Thyroid gland (tissue), 4 donors: ENCODE data around the gene FBXL19. TPM values are rescaled to one million over a fixed set of nuclear protein-coding genes. Genes with fewer than 3 reads are reported as not detected.

Experiments used
- DNase-seq, 2 donors: peaks; one replicate each; pipeline ENCODE4 v3.0.0-alpha.2; 2019
- H3K27ac ChIP-seq, 3 donors: fragments of 200-600 bp; sonication (generic); 1 replicate in 2 of 3; 2 replicates in 1 of 3; pipeline ENCODE4 v1.5.1; 2016 to 2019; ENCODE audit warnings: mild to moderate bottlenecking in 1 of 3, moderate library complexity in 1 of 3
- H3K27me3 ChIP-seq: fragments of 200-600 bp; sonication (generic); one replicate; pipeline ENCODE4 v1.5.1; 2019
- H3K36me3 ChIP-seq, 2 donors: fragments of 200-600 bp; sonication (generic); one replicate each; pipeline ENCODE4 v1.5.1; 2016 to 2019
- H3K4me1 ChIP-seq, 2 donors: fragments of 200-600 bp; sonication (generic); one replicate each; pipeline ENCODE4 v1.5.1; 2017 to 2019
- H3K4me3 ChIP-seq, 3 donors: fragments of 200-600 bp; sonication (generic); replicated peaks in 1 of 3; 1 replicate in 2 of 3; 2 replicates in 1 of 3; pipeline ENCODE4 v1.5.1; 2016; ENCODE audit warnings: mild to moderate bottlenecking in 1 of 3
- H3K9me3 ChIP-seq: fragments of 200-600 bp; sonication (generic); one replicate; pipeline ENCODE4 v1.5.1; 2017
- POLR2A ChIP-seq, 2 donors: fragments of 450-650 bp; IDR thresholded peaks; one replicate each; pipeline ENCODE4 v1.6.1; 2017; ENCODE audit warnings: antibody characterized with exemption in 2 of 2, mild to moderate bottlenecking in 2 of 2, moderate library complexity in 1 of 2
- WGBS, 2 donors: methylation state at CpG; one replicate each; pipeline ENCODE4 v1.1.5; 2017; 5-methylcytosine and 5-hydroxymethylcytosine counted together
- intact Hi-C: fragments of 100-400 bp; cut with DNase I; formaldehyde crosslinking; loops from one replicate; pipeline ENCODE4 v1.15.1; 2023
- total RNA-seq, 4 donors: library from RNA; depleted of rRNA; stranded (reverse); fragments of >200 nt; gene quantifications; one replicate each; pipeline ENCODE4 v1.2.3, GENCODE V29; 2016
- TF ChIP-seq, protein P1 (sequence below), 6 experiments: fragments of 200-600 bp in 3 of 6; fragments of 450-650 bp in 3 of 6; sonication (generic) in 3 of 6; IDR thresholded peaks; one replicate each; pipeline ENCODE4 v1.5.1; 2016 to 2019; ENCODE audit warnings: antibody characterized with exemption in 6 of 6, mild to moderate bottlenecking in 2 of 6, inconsistent platforms in 1 of 6, moderate library complexity in 1 of 6

FBXL19 gene
- total RNA-seq, 4 donors from 2014 or later, result 11.7 to 24.0 (median 14.4) TPM

DNA sequence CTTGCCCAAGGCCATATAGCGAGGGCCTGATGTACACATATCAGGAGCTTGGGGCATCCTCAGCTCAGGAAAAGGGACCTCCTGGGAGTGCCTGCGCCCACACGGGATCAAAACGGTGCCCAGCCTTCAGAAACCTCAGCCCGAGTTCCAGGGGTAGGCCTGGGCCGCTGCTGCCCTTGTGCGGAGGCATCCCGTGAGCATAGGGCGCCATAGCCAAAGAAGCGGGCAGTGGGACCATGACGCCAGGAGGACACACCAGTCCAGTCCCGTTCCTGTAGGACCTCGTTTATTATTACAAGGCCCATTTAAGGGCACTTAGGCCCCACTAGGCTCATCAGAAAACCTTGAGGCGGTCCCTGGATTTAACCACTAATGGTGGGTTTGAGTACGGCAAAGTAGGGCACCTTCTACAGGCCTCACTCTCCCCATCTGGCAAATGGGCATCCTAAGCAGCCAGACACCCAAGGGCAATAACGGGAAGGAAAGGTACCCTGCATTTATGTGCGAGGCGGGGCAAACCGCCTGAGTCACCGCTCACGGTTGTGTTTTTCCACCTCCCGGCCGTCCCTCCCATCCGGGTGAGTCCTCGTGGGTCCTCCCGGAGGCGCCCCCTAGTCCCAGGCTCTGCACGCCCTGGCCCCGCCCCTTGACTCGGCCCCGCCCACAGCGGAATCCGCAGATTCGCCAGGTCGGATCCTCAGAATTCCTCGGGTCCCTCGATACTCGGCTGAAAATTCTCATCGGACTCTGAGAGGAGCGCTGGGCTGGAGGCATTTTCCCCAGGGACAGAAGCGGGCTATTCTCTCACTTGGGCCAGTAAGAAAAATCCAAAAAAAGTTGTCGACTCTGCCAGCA lies 33.5 kb downstream of the FBXL19 start:
- TF ChIP-seq, protein P1, sequence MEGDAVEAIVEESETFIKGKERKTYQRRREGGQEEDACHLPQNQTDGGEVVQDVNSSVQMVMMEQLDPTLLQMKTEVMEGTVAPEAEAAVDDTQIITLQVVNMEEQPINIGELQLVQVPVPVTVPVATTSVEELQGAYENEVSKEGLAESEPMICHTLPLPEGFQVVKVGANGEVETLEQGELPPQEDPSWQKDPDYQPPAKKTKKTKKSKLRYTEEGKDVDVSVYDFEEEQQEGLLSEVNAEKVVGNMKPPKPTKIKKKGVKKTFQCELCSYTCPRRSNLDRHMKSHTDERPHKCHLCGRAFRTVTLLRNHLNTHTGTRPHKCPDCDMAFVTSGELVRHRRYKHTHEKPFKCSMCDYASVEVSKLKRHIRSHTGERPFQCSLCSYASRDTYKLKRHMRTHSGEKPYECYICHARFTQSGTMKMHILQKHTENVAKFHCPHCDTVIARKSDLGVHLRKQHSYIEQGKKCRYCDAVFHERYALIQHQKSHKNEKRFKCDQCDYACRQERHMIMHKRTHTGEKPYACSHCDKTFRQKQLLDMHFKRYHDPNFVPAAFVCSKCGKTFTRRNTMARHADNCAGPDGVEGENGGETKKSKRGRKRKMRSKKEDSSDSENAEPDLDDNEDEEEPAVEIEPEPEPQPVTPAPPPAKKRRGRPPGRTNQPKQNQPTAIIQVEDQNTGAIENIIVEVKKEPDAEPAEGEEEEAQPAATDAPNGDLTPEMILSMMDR (IDR thresholded peaks at IDR 0.05), result peak in 1 of 6 experiments; percentile 21
- TF ChIP-seq POLR2A (IDR thresholded peaks at IDR 0.05), result no peak
- H3K4me1 ChIP-seq, result peaks cover 14 to 15% of the 10 kb centered on the region in 2 donors
- intact Hi-C loops, result no loop called here
- H3K27me3 ChIP-seq, result no peaks in the 10 kb centered on the region
- peak overlapping the region; percentile 93 to 99 (median 95) for H3K27ac ChIP-seq
- peaks cover 19 to 26% of the 10 kb centered on the region in 2 donors for H3K36me3 ChIP-seq
- peak overlapping the region; percentile 67 to 90 (median 70) for H3K4me3 ChIP-seq
- WGBS, 2 donors, result 22 to 23% methylated on average over 25 to 31 of the region's 42 CpGs
- DNase-seq, result peak; percentile 75 to 76
- H3K9me3 ChIP-seq, result no peaks in the 10 kb centered on the region

DNA sequence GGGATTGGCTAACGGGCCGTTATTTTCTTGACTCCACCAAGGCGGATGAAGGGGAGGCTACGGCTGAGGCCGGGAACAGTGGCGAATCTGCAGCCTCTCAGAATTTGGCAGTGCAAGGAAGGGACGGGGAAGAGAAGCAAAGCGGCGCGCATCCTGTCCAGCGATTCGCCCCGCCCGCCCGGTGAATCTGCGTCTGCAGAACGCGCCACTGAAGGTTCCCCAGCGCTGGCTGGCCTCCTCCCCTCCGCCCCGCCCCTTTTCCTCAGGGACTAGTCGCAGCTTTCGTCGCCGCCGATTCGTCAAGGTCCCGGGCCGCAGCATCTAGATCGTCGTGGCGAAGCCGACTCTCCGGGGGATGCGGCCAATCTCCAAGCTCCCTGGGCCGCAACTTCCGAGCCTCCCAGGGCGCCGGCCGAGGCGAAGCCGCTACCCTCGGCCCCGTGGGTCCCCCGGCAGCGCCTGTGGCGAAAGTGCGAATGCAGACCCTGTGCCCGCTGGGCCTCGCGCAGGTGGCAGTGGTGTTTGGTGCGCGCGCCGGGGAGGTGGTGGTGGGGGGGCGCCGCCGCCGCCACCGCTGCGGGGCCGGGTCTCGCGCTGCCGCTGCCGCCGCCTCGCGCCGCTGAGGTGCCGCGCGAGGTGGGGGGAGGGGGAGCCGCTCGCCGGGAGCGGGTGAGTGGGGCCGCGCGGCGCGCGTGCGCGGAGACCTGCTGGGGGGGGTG lies 34.2 kb downstream of the FBXL19 start, which contains the start of gene SETD1A:
SETD1A (plus strand) TSS at position 299 of the 719 bp plus-strand sequence. CDS start 978 bp downstream, outside the sequence.
- DNase-seq, result peak; percentile 98 to 99
- peaks cover 27 to 34% of the 10 kb centered on the region in 2 donors for H3K36me3 ChIP-seq
- peak within 1 kb of the TSS; percentile 93 to 99 (median 95) for H3K27ac ChIP-seq
- peak in 1 of 2 donors; percentile 58 for TF ChIP-seq POLR2A (IDR thresholded peaks at IDR 0.05)
- TF ChIP-seq, protein P1 (IDR thresholded peaks at IDR 0.05), result peak in 2 of 6 experiments; percentile 1 to 3
- intact Hi-C loops, result no loop called here
- H3K27me3 ChIP-seq, result no peaks in the 10 kb centered on the region
- peaks cover 8 to 14% of the 10 kb centered on the region in 2 donors for H3K4me1 ChIP-seq
- peak within 1 kb of the TSS; percentile 67 to 90 (median 70) for H3K4me3 ChIP-seq
- no peaks in the 10 kb centered on the region for H3K9me3 ChIP-seq
- WGBS, 2 donors, result 0 to 1% methylated on average over 17 to 21 of the region's 85 CpGs

DNA sequence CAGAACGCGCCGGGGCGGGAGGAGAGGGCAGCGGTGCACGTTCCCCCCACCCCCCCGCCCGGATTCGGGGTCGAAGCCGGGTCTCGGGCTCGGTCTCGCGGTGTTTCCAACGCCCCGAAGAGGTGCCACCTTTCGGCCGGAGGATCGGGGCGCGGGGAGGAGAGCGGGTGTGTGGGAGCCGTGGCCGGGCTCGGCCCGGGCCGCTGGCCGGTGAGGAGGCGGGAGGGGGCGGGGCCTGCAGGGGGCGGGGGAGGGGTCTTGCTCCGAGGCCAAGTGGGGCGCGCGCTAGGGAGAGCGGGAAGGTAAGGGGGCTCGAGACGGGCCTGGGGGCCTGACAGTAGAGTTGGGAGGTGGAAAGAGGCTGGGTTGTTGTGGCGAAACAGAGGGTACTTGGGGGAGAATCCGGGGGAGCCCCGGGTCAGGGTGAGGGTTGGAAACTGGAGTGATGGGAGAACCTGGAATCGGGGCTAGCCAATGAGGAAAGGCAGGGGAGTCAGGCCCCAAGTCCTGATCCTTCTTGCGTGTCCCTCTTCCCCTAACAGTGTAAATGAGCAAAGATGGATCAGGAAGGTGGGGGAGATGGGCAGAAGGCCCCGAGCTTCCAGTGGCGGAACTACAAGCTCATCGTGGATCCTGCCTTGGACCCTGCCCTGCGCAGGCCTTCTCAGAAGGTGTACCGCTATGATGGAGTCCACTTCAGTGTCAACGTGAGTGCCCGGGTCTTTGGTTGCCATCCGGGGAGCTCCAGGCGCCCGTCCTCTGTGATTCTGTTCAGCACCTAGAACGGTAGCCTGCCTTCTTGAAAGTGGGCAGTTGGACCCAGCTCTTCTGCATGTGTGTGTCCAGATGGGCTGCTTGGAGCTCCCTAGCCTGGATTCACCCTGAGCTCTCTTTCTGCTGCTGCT lies 35.1 kb downstream of the FBXL19 start:
- 15 to 17% methylated on average over 17 to 28 of the region's 55 CpGs for whole genome bisulfite sequencing, 2 donors
- H3K4me1 ChIP-seq, result peaks cover 8 to 14% of the 10 kb centered on the region in 2 donors
- H3K9me3 ChIP-seq, result no peaks in the 10 kb centered on the region
- intact Hi-C loops, result no loop called here
- no peaks in the 10 kb centered on the region for H3K27me3 ChIP-seq
- H3K36me3 ChIP-seq, result peaks cover 35 to 42% of the 10 kb centered on the region in 2 donors
- peak overlapping the region in 2 of 3 donors; percentile 4 to 70 for H3K4me3 ChIP-seq
- H3K27ac ChIP-seq, result peak overlapping the region in 2 of 3 donors; percentile 95 to 99
- no peak for TF ChIP-seq POLR2A (IDR thresholded peaks at IDR 0.05)
- TF ChIP-seq, protein P1 (IDR thresholded peaks at IDR 0.05), result no peak
- DNase-seq, result peak; percentile 57 to 66

DNA sequence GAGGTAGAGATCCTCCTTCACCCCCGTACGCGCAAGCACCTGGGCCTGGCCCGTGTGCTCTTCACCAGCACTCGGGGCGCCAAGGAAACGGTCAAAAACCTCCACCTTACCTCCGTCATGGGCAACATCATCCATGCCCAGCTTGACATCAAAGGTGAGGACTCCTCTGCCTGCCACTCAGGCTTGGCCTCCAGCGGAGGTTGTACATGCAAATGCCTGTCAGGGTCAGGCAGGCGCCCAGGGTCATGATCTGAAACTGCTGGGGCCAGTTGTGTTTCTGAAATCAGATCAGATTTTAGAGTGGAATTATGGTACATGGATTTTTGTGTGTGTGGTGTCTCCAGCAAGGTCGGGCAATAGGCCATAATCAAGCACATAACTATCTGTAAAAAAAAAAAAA lies 38.0 kb downstream of the FBXL19 start:
- Histone ChIP-seq H3K27me3 (no peaks in the 10 kb centered on the region), H3K4me1 (peaks cover 8 to 14% of the 10 kb centered on the region in 2 donors), H3K9me3 (no peaks in the 10 kb centered on the region), H3K36me3 (peaks cover 64 to 71% of the 10 kb centered on the region in 2 donors), H3K27ac (no peak overlapping the region), H3K4me3 (no peak overlapping the region)
- TF ChIP-seq, protein P1 (IDR thresholded peaks at IDR 0.05), result no peak
- TF ChIP-seq POLR2A (IDR thresholded peaks at IDR 0.05), result no peak
- intact Hi-C loops, result no loop called here
- WGBS, 2 donors, result 94 to 95% methylated on average over 11 of the region's 11 CpGs
- DNase-seq, result no peak
